LNCaP clone FGC (cell line): ENCODE results near the gene MATCAP1.
A peak's percentile ranks its signal among the peaks of the same experiment; 100 is the strongest.

ENCODE experiments used
- DNase-seq: peaks from one replicate; pipeline ENCODE4 v3.0.0-alpha.2; 2011; ENCODE audit warnings: low read depth
- H3K4me3 ChIP-seq: 2 replicates; pipeline ENCODE4 v1.5.1; 2011; ENCODE audit warnings: mild to moderate bottlenecking, low read depth, low read length, control low read depth
- CTCF ChIP-seq: IDR thresholded peaks from 2 replicates; pipeline ENCODE4 v1.5.1; 2012; ENCODE audit warnings: mild to moderate bottlenecking; ENCODE audit not compliant: control insufficient read depth, insufficient read depth; ENCODE audit errors: extremely low read depth

Gene MATCAP1

GRCh38 chr16:67166110-67166547, 17.6 kb downstream of the MATCAP1 start:
- no peak for DNase-seq
- no peak overlapping the region for H3K4me3 ChIP-seq
- TF ChIP-seq CTCF = no peak

GRCh38 chr16:67165121-67166078, 18.4 kb downstream of the MATCAP1 start:
- H3K4me3 ChIP-seq = peak overlapping the region; percentile 50
- DNase-seq = no peak
- TF ChIP-seq CTCF = no peak

DNA sequence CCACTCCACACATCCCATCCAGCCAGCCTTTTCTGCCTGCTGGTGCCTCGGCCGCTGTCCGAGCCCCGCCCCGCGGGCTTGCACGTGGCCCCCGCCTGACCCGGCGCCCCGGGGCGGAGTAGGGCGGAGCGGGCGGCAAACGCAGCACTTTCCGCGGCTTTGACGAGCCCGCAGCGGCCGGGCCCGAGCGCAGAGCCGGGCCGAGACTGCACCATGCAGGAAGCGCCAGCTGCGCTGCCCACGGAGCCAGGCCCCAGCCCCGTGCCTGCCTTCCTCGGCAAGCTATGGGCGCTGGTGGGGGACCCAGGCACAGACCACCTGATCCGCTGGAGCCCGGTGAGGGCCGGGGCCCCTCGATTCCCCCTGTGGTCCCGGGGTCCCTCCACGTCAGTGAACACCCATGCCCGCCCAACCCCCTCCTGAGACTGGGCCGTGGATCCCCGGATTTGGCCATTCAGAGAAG, 19.1 kb downstream of the MATCAP1 start, which contains the start of gene HSF4:
HSF4 (plus strand) TSS at position 147 of the 463 bp plus-strand sequence; CDS start at position 214, 67 bp downstream.
- no peak for TF ChIP-seq CTCF
- peak within 1 kb of the TSS; percentile 50 for H3K4me3 ChIP-seq
- DNase-seq = no peak

- H3K4me3 ChIP-seq = peak overlapping the region; percentile 35
- DNase-seq = no peak
- no peak for TF ChIP-seq CTCF
These were observed 19.7 kb downstream of the MATCAP1 start for GRCh38 chr16:67163999-67164558.

DNA sequence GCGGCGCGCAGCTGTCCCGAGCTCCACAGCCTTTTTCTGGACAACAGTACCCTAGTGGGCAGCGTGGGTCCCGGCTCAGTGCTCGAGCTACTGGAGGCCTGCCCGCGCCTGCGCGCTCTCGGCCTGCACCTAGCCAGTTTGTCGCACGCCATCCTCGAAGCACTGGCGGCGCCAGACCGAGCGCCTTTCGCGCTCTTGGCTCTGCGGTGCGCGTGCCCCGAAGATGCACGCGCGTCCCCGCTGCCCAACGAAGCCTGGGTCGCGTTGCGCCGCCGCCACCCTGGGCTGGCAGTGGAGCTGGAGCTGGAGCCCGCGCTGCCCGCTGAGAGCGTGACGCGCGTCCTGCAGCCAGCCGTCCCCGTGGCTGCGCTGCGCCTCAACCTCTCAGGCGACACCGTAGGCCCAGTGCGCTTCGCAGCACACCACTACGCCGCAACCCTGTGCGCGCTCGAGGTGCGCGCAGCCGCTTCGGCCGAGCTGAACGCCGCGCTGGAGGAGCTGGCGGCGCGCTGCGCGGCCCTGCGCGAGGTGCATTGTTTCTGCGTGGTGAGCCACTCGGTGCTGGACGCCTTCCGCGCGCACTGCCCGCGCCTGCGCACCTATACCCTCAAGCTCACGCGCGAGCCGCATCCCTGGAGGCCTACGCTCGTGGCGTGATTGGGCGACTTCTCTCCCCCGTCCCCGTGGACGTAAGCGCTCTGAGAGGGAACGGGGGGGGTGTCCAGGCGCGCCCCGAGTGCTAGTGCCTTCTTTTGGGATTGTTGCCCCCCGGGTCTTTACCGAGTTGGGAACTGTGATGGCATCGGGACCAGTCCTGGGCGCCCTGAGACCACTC, 20.4 kb downstream of the MATCAP1 start:
- peak overlapping the region; percentile 35 for H3K4me3 ChIP-seq
- DNase-seq = no peak
- no peak for TF ChIP-seq CTCF

GRCh38 chr16:67162506-67163163, 21.1 kb downstream of the MATCAP1 start:
- peak overlapping the region; percentile 92 for H3K4me3 ChIP-seq
- TF ChIP-seq CTCF = no peak
- DNase-seq = no peak
